NCI-H446 (cell line): ENCODE results near the gene HSPB6.

Source experiments
- DNase-seq, 2 experiments: peaks; one replicate each; lab custom pipeline; 2025; lab: John Stamatoyannopoulos, UW

The HSPB6 gene

DNA sequence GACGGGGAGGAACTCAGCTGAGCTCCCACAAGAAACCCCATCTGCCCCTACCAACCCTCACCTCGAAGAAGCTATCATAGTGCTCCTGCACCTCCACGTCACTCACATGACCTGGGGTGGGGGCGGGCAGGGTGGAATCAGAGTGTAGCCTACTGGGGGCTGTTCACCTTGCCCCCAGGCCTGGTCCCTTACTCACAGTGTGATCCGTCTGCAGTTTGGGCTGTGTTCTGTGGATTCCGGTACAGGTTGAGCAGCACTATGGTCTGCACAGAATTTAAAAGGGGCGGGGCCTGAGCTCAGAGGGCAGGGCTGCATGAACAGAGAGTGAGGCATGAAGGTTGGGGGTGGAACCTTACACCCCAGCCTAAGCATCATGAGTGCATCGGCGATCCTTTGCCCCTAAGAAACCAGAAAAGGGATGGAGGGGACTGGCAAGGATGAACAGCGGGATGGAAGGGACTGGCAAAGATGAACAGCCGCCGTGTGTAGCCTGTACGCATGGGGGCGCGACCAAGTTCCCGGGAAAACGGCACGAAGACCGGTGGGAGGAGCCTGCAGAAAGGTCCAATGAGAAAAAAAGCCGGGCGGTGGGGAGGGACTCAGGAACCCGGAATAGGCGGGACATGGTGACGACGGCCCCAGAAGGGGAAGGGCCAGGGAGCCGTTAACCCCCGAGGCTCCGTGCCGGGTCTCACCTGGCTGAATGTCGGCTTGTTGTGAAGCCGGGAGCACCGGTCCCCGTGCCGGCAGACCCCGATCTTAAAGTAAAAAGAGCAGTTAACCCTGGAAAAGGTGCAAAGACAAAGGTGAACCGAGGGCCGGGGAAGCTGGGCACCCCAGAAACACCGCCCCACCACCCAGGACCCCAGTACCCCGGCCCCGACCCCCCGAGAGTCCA, 12.2 kb downstream of the HSPB6 start:
- DNase-seq: peak; percentile 91 to 97

GRCh38 chr19:35743640-35744429, 13.0 kb downstream of the HSPB6 start:
- DNase-seq: no peak

DNA sequence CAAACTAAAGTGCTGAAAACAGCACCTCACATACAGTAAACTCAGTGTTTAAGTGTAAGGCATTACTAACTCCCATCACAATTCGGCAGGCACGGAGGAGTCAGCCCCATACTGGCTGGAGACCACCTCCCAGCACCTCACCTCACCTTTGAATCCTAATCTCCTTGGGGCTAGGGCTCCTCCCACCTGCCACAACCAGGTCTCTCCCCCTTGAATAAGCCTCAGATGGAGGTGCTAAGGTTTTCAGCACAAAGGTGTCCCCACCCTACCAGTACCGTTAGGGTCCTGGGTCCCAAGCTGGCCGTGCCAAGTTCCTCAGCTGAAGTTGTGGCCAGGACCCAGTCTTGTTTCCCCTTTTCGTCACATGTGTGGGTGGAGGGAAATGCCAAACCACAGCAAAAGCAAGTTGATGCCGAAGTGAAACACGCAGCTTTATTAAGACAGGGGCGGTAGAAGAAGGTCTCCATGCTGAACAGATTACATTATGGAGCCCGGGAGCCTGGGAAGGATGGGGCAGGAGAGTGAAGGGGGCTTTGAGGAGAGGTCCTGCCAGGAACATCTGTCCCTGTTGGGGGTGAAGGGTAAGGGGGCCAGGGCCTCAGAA, 14.6 kb downstream of the HSPB6 start, which contains the start of gene IGFLR1:
Gene IGFLR1, minus strand, starts transcription at position 332 of the 604 bp plus-strand sequence. CDS start 1,272 bp downstream, outside the sequence.
- DNase-seq: no peak

DNA sequence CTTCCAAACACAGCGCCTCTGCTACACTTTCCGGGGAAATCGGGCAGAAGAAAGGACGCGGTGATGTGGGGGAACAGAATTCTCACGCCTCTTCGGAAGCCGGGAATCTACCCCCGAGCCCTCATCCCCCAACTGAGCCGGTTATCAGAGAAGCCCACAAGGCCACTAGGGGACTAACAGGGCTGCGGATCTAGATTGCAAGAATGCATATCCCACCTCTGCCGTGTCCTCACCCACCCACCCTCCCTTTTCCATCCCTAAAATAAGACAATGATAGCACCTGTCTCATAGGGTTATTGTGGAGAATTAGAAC, 15.7 kb downstream of the HSPB6 start:
- no peak for DNase-seq

GRCh38 chr19:35740423-35741202, 16.2 kb downstream of the HSPB6 start:
- DNase-seq: peak; percentile 96 to 98

DNA sequence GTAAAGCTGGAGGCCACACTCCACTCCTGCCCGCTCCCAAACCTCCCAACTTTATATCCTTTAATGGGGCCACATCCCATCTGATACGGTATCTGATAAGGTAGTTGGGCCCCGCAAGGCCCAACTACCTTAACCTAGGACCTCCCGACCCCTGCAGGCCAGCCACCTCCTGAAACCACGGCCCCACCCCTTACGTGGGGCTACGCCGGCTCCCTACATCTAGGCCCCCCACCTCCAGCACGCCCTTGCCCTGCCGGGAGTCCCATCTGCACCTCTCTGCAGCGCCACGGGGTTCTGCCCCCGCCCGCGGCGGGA, 16.8 kb downstream of the HSPB6 start:
- DNase-seq: no peak

GRCh38 chr19:35739275-35740107, 17.3 kb downstream of the HSPB6 start:
- DNase-seq: no peak

GRCh38 chr19:35738887-35739229, 18.0 kb downstream of the HSPB6 start:
- no peak for DNase-seq

DNA sequence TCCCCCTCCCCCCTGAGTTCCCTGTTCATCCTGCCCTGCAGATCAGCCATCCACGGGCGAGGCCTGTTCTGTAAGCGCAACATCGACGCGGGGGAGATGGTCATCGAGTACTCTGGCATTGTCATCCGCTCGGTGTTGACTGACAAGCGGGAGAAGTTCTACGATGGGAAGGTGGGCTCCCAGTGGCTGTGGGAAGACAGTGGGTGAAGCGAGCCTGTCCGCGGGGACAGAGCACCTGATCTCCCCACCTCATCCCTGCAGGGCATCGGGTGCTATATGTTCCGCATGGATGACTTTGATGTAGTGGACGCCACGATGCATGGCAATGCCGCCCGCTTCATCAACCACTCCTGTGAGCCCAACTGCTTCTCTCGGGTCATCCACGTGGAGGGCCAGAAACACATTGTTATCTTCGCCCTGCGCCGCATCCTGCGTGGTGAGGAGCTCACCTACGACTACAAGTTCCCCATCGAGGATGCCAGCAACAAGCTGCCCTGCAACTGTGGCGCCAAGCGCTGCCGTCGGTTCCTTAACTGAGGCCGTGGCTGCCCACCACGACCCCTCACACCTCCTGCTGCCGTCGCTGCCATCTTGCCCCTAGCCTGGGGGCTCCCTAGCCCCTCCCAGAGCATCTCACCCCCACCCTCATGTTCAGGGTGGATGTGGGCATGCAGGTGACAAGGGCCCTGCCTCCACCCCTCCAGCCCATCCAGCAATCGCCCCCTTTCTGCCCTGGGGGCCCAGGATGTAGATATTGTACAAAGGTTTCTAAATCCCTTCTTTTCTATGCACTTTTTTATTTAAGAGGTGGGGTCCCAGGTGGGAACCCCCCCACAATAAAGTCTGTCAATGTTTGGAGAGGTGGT, 18.6 kb downstream of the HSPB6 start:
- no peak for DNase-seq

- DNase-seq: no peak
Observed at GRCh38 chr19:35736913-35737886, 19.6 kb downstream of the HSPB6 start.

DNA sequence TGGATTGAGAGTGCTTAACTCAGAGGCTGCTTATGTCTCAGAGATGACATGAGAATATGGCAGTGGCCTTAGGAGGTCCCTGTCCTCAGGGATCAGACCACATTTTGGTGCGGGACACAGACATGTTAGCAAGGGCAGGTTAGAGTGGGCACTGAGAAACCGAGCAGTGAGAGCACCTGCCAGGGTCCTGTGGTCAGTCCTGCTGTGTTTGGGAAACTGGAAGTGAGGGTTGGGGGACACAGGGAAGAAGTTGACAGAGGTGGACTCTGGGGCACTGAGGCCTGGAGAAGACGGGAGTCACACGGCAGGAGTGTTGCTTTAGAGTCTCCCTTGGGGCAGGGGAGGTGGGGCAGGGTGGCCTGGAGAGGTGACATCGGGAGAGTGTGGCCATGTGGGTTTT, 21.9 kb downstream of the HSPB6 start:
- no peak for DNase-seq

DNA sequence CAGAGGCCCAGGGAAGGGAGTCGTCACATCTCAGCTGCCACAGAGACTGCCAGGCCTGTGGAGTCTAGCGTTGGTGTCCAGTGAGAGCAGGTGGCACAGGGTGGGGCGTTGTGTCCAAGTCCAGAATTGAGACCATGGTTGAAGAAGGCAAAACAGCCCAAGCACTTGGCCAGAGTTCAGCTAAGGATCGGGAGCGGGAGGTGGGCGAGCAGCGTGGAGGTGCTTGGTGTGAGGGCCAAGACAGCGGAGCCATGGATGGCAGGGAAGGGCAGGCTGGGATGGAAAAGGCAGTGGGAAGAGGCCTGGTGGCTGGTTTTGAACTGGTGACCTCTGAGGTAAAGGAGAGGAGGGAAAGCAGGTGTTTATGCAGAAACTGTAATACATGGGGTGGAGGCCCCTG, 22.6 kb downstream of the HSPB6 start:
- no peak for DNase-seq

GRCh38 chr19:35733180-35734125, 23.4 kb downstream of the HSPB6 start:
- no peak for DNase-seq

GRCh38 chr19:35732540-35733179, 24.2 kb downstream of the HSPB6 start:
- DNase-seq: no peak

- no peak for DNase-seq
Observed at GRCh38 chr19:35731779-35732405, 24.9 kb downstream of the HSPB6 start.

DNA sequence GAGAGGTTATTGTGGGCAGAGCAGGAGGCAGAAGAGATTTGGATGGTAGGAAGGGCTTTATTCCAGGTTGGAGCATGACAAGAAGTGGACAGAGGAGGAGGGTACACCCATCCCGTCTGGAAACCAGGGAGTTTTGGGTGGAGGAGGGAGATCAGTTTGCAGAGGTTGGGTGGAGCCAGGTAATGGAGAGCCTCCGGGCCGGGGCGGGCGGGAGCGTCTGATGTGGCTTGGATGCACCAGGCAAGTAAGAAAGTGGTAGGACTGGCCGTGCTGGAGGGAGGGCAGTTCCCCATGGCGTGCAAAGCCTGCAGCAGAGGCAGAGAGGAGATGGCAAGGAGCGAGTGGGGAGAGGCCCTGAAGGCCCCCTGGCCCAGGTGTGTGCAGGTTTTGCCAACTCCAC, 25.5 kb downstream of the HSPB6 start:
- no peak for DNase-seq

DNA sequence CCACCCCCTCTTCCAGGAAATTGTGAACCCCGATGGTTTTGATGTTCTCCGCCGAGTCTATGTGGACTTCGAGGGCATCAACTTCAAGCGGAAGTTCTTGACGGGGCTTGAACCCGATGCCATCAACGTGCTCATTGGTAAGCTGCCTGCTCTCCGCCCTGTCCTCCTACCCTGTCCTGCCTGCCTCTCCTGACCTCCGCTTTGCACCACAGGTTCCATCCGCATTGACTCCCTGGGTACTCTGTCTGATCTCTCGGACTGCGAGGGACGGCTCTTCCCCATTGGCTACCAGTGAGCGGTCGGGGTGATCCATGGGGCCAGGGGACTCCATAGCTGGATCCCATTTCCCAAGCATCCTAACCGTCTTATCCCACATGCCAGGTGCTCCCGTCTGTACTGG, 26.5 kb downstream of the HSPB6 start:
- no peak for DNase-seq
